Prostate gland (tissue), 2 donors: ENCODE data around the gene SLC6A2.

ENCODE experiments used
- POLR2AphosphoS5 ChIP-seq: sonication (generic); formaldehyde crosslinking; IDR thresholded peaks from one replicate; pipeline ENCODE4 v1.6.1; 2017; ENCODE audit warnings: antibody characterized with exemption
- TF ChIP-seq, protein P1 (sequence below), 4 experiments: fragments of 200-600 bp in 2 of 4; fragments of 450-650 bp in 2 of 4; sonication (generic) in 2 of 4; IDR thresholded peaks; 1 replicate in 3 of 4; 2 replicates in 1 of 4; pipeline ENCODE4 v1.5.1; 2016 to 2019; ENCODE audit warnings: antibody characterized with exemption in 4 of 4, mild to moderate bottlenecking in 2 of 4, moderate library complexity in 2 of 4

DNA sequence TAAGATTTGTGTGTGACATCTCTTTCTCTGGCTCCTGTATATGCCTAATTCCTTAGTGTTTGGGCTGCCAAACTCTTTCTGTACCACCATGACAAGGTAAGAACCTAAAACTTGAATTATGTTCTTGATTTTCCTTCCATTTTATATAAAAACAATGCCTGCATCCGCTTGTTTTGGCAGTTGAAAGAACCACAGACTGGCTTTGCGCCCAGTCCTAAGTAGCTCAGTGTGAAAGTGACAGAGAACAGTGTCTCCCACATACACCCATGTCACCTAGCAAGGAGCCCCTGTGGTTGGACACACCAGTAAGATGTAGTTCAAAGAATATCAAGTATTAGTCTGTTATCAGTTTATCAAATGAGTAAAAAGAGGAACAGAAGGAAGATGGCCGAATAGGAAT is 40.7 kb upstream of the SLC6A2 start:
- TF ChIP-seq, protein P1, sequence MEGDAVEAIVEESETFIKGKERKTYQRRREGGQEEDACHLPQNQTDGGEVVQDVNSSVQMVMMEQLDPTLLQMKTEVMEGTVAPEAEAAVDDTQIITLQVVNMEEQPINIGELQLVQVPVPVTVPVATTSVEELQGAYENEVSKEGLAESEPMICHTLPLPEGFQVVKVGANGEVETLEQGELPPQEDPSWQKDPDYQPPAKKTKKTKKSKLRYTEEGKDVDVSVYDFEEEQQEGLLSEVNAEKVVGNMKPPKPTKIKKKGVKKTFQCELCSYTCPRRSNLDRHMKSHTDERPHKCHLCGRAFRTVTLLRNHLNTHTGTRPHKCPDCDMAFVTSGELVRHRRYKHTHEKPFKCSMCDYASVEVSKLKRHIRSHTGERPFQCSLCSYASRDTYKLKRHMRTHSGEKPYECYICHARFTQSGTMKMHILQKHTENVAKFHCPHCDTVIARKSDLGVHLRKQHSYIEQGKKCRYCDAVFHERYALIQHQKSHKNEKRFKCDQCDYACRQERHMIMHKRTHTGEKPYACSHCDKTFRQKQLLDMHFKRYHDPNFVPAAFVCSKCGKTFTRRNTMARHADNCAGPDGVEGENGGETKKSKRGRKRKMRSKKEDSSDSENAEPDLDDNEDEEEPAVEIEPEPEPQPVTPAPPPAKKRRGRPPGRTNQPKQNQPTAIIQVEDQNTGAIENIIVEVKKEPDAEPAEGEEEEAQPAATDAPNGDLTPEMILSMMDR (IDR thresholded peaks at IDR 0.05) = no peak
- no peak for TF ChIP-seq POLR2AphosphoS5
